Mesothelial cell of epicardium (in vitro differentiated cells): ENCODE measurements around the gene RPL38. TPM values are rescaled to one million over a fixed set of nuclear protein-coding genes. Genes with fewer than 3 reads are reported as not detected.

Experiments used
- DNase-seq, 2 experiments: peaks; one replicate each; pipeline ENCODE4 v3.0.0; 2021; ENCODE audit warnings: low spot score in 2 of 2; ENCODE audit not compliant: unreplicated experiment in 2 of 2
- H3K27ac Mint-ChIP-seq: 2 replicates; pipeline ENCODE4 v1.8.0; 2021; ENCODE audit warnings: mixed read lengths
- H3K27me3 Mint-ChIP-seq: 2 replicates; pipeline ENCODE4 v1.8.0; 2021; ENCODE audit warnings: low read depth, mixed read lengths
- H3K36me3 Mint-ChIP-seq: 2 replicates; pipeline ENCODE4 v1.8.0; 2021; ENCODE audit warnings: mixed read lengths
- H3K4me1 Mint-ChIP-seq: 2 replicates; pipeline ENCODE4 v1.8.0; 2021; ENCODE audit warnings: mixed read lengths
- H3K4me3 Mint-ChIP-seq: 2 replicates; pipeline ENCODE4 v1.8.0; 2021; ENCODE audit warnings: mild to moderate bottlenecking, moderate library complexity, mixed read lengths
- H3K9me3 Mint-ChIP-seq: 2 replicates; pipeline ENCODE4 v1.8.0; 2021; ENCODE audit warnings: mixed read lengths
- CTCF ChIP-seq: fragments of 200-600 bp; sonication (generic); IDR thresholded peaks from one replicate; pipeline ENCODE4 v1.5.0; 2021; ENCODE audit warnings: antibody characterized with exemption; ENCODE audit not compliant: unreplicated experiment
- total RNA-seq: library from RNA; stranded (reverse); gene quantifications from 3 replicates; pipeline ENCODE4 v1.2.1, GENCODE V29; 2021

The RPL38 gene
- total RNA-seq, 1 donor from 2014 or later, result 1,016 TPM

GRCh38 chr17:74235911-74236371 is 32.5 kb downstream of the RPL38 start:
- H3K4me1 Mint-ChIP-seq, result peaks cover 8% of the 10 kb centered on the region
- H3K4me3 Mint-ChIP-seq, result no peak overlapping the region
- TF ChIP-seq CTCF, result no peak
- DNase-seq, result no peak
- no peak overlapping the region for H3K27ac Mint-ChIP-seq
- peaks cover 3% of the 10 kb centered on the region for H3K27me3 Mint-ChIP-seq
- no peaks in the 10 kb centered on the region for H3K36me3 Mint-ChIP-seq
- no peaks in the 10 kb centered on the region for H3K9me3 Mint-ChIP-seq

- H3K27ac Mint-ChIP-seq, result no peak overlapping the region
- H3K9me3 Mint-ChIP-seq, result no peaks in the 10 kb centered on the region
- no peak for DNase-seq
- peaks cover 8% of the 10 kb centered on the region for H3K4me1 Mint-ChIP-seq
- H3K4me3 Mint-ChIP-seq, result no peak overlapping the region
- TF ChIP-seq CTCF, result no peak
- H3K27me3 Mint-ChIP-seq, result peaks cover 3% of the 10 kb centered on the region
- no peaks in the 10 kb centered on the region for H3K36me3 Mint-ChIP-seq
These were observed 33.8 kb downstream of the RPL38 start for GRCh38 chr17:74237321-74237720.

GRCh38 chr17:74239172-74239571 is 35.7 kb downstream of the RPL38 start:
- Mint-ChIP-seq H3K4me1 (peaks cover 6% of the 10 kb centered on the region), H3K9me3 (no peaks in the 10 kb centered on the region), H3K27ac (no peak overlapping the region), H3K36me3 (no peaks in the 10 kb centered on the region), H3K4me3 (no peak overlapping the region), H3K27me3 (peaks cover 2% of the 10 kb centered on the region)
- DNase-seq, result no peak
- no peak for TF ChIP-seq CTCF

- peaks cover 8% of the 10 kb centered on the region for H3K4me1 Mint-ChIP-seq
These were observed 37.2 kb downstream of the RPL38 start for GRCh38 chr17:74240618-74241205.

GRCh38 chr17:74241431-74241830 is 38.0 kb downstream of the RPL38 start:
- H3K4me3 Mint-ChIP-seq, result no peak overlapping the region
- DNase-seq, result no peak
- H3K36me3 Mint-ChIP-seq, result peaks cover 2% of the 10 kb centered on the region
- no peak overlapping the region for H3K27ac Mint-ChIP-seq
- peaks cover 11% of the 10 kb centered on the region for H3K27me3 Mint-ChIP-seq
- H3K9me3 Mint-ChIP-seq, result peaks cover under 1% of the 10 kb centered on the region
- TF ChIP-seq CTCF, result no peak
- peaks cover 9% of the 10 kb centered on the region for H3K4me1 Mint-ChIP-seq

More at GRCh38 chr17:74240618-74241205, 37.2 kb downstream of the RPL38 start:
- no peaks in the 10 kb centered on the region for H3K9me3 Mint-ChIP-seq
- H3K36me3 Mint-ChIP-seq, result no peaks in the 10 kb centered on the region
- no peak for TF ChIP-seq CTCF
- DNase-seq, result no peak
- H3K4me3 Mint-ChIP-seq, result no peak overlapping the region
- peaks cover 7% of the 10 kb centered on the region for H3K27me3 Mint-ChIP-seq
- peak overlapping the region; percentile 87 for H3K27ac Mint-ChIP-seq

GRCh38 chr17:74241847-74242246 is 38.4 kb downstream of the RPL38 start:
- peaks cover 4% of the 10 kb centered on the region for H3K36me3 Mint-ChIP-seq
- no peak overlapping the region for H3K27ac Mint-ChIP-seq
- peaks cover 9% of the 10 kb centered on the region for H3K4me1 Mint-ChIP-seq
- DNase-seq, result no peak
- H3K27me3 Mint-ChIP-seq, result peaks cover 15% of the 10 kb centered on the region
- H3K9me3 Mint-ChIP-seq, result peaks cover 3% of the 10 kb centered on the region
- H3K4me3 Mint-ChIP-seq, result no peak overlapping the region
- TF ChIP-seq CTCF, result no peak
